Bronchial epithelial cell (primary cell): ENCODE data around the gene OR2B2. TPM values are rescaled to one million over a fixed set of nuclear protein-coding genes. Genes with fewer than 3 reads are reported as not detected.
A peak's percentile ranks its signal among the peaks of the same experiment; 100 is the strongest.

Experiments used
- DNase-seq: peaks from one replicate; pipeline ENCODE4 v3.0.0-alpha.2; 2010; ENCODE audit warnings: low read depth
- FAIRE-seq: peaks from 2 replicates; lab custom pipeline; 2011; peaks lifted over from hg19 to GRCh38; lab: Jason Lieb, UNC
- H3K27me3 ChIP-seq: 2 replicates; pipeline ENCODE4 v1.5.1; 2011; ENCODE audit warnings: low read length; ENCODE audit not compliant: control insufficient read depth, insufficient read depth
- H3K36me3 ChIP-seq: 2 replicates; pipeline ENCODE4 v1.5.1; 2011; ENCODE audit warnings: low read length; ENCODE audit not compliant: control insufficient read depth, insufficient read depth
- H3K4me3 ChIP-seq: 2 replicates; pipeline ENCODE4 v1.5.1; 2011; ENCODE audit warnings: mild to moderate bottlenecking, low read depth, low read length, control low read depth
- CTCF ChIP-seq: IDR thresholded peaks from 2 replicates; pipeline ENCODE4 v1.5.1; 2011; ENCODE audit warnings: mild to moderate bottlenecking, moderate library complexity, low read length, control low read depth, inconsistent platforms; ENCODE audit not compliant: insufficient read depth, severe bottlenecking
- total RNA-seq: library from RNA; depleted of rRNA; stranded (reverse); fragments of >200 nt; gene quantifications from 2 replicates; pipeline ENCODE4 v1.2.1, GENCODE V29; 2014

The OR2B2 gene
- total RNA-seq, 1 donor from 2014 or later: not detected

- DNase-seq (no peak), FAIRE-seq (no peak)
- Histone ChIP-seq H3K27me3 (no peaks in the 10 kb centered on the region), H3K4me3 (peak overlapping the region; percentile 58), H3K36me3 (no peaks in the 10 kb centered on the region)
- no peak for TF ChIP-seq CTCF
Measured at GRCh38 chr6:27872642-27873020, 39.6 kb downstream of the OR2B2 start.

- peak; percentile 58 for TF ChIP-seq CTCF
- DNase-seq: peak; percentile 92
- H3K36me3 ChIP-seq: no peaks in the 10 kb centered on the region
- no peak for FAIRE-seq
- H3K27me3 ChIP-seq: no peaks in the 10 kb centered on the region
- H3K4me3 ChIP-seq: peak overlapping the region; percentile 58
Measured at GRCh38 chr6:27871924-27872638, 40.1 kb downstream of the OR2B2 start.

GRCh38 chr6:27870291-27870870 is 41.8 kb downstream of the OR2B2 start:
- no peaks in the 10 kb centered on the region for H3K27me3 ChIP-seq
- TF ChIP-seq CTCF: no peak
- no peaks in the 10 kb centered on the region for H3K36me3 ChIP-seq
- H3K4me3 ChIP-seq: no peak overlapping the region
- no peak for FAIRE-seq
- DNase-seq: no peak

GRCh38 chr6:27868311-27868710 is 43.9 kb downstream of the OR2B2 start:
- H3K36me3 ChIP-seq: no peaks in the 10 kb centered on the region
- FAIRE-seq (no peak), DNase-seq (no peak)
- no peaks in the 10 kb centered on the region for H3K27me3 ChIP-seq
- no peak for TF ChIP-seq CTCF
- H3K4me3 ChIP-seq: no peak overlapping the region

GRCh38 chr6:27867945-27868300 is 44.3 kb downstream of the OR2B2 start:
- no peak for FAIRE-seq
- Histone ChIP-seq H3K27me3 (no peaks in the 10 kb centered on the region), H3K4me3 (peak overlapping the region; percentile 54), H3K36me3 (no peaks in the 10 kb centered on the region)
- TF ChIP-seq CTCF: no peak
- DNase-seq: no peak
